ENCODE results near the gene GCSAM. TPM values are rescaled to one million over a fixed set of nuclear protein-coding genes. Genes with fewer than 3 reads are reported as not detected.

Gene GCSAM
- polyA plus RNA-seq, 1 experiment = not detected

GRCh38 chr3:112140584-112140983 lies 7.5 kb upstream of the GCSAM start:
- no peaks in the 10 kb centered on the region for H3K9me3 ChIP-seq (ENCODE audit: control insufficient read depth, insufficient read depth, low read length)
- no peak for TF ChIP-seq CTCF (IDR thresholded peaks at IDR 0.05; ENCODE audit: low read depth, low read length)
- DNase-seq (ENCODE audit: low read depth, low spot score) = no peak
- CTCF ChIA-PET = interaction anchor here (1.2 to 1.7 kb wide), 2 partner anchors 18 to 29 kb away, joined by 3 to 5 read pairs; no protein-coding TSS in a partner anchor
- no peak overlapping the region for H3K4me3 ChIP-seq (ENCODE audit: low read depth, low read length)
- POLR2A ChIA-PET = no interaction called here
- H3K27ac ChIP-seq (ENCODE audit: low read depth, low read length) = no peak overlapping the region
- H3K27me3 ChIP-seq (ENCODE audit: control insufficient read depth, insufficient read depth, low read length) = no peaks in the 10 kb centered on the region

- Histone ChIP-seq H3K9me3 (ENCODE audit: control insufficient read depth, insufficient read depth, low read length) (no peaks in the 10 kb centered on the region), H3K27me3 (ENCODE audit: control insufficient read depth, insufficient read depth, low read length) (no peaks in the 10 kb centered on the region), H3K4me3 (ENCODE audit: low read depth, low read length) (no peak overlapping the region), H3K27ac (ENCODE audit: low read depth, low read length) (no peak overlapping the region)
- TF ChIP-seq CTCF (IDR thresholded peaks at IDR 0.05; ENCODE audit: low read depth, low read length) = no peak
- ChIA-PET CTCF (interaction anchor here (0.8 to 3.6 kb wide), 9 partner anchors 8 to 395 kb away, joined by 3 to 14 read pairs (median 5); partner anchors contain the start of gene SLC9C1), POLR2A (no interaction called here)
- DNase-seq (ENCODE audit: low read depth, low spot score) = no peak
These were observed 5.3 kb upstream of the GCSAM start for GRCh38 chr3:112138219-112138969.

GRCh38 chr3:112137781-112138180 lies 4.7 kb upstream of the GCSAM start:
- Histone ChIP-seq H3K27me3 (ENCODE audit: control insufficient read depth, insufficient read depth, low read length) (no peaks in the 10 kb centered on the region), H3K9me3 (ENCODE audit: control insufficient read depth, insufficient read depth, low read length) (no peaks in the 10 kb centered on the region), H3K27ac (ENCODE audit: low read depth, low read length) (no peak overlapping the region), H3K4me3 (ENCODE audit: low read depth, low read length) (no peak overlapping the region)
- no peak for DNase-seq (ENCODE audit: low read depth, low spot score)
- no peak for TF ChIP-seq CTCF (IDR thresholded peaks at IDR 0.05; ENCODE audit: low read depth, low read length)
- CTCF ChIA-PET = interaction anchor here (1.0 to 3.6 kb wide), 11 partner anchors 8 to 395 kb away, joined by 3 to 14 read pairs (median 5); partner anchors contain the start of gene SLC9C1
- POLR2A ChIA-PET = no interaction called here

GRCh38 chr3:112136959-112137693 lies 4.1 kb upstream of the GCSAM start:
- ChIA-PET POLR2A (no interaction called here), CTCF (interaction anchor here (0.9 to 3.6 kb wide), 14 partner anchors 8 to 418 kb away, joined by 3 to 14 read pairs (median 4); partner anchors contain the start of gene SLC9C1)
- Histone ChIP-seq H3K27me3 (ENCODE audit: control insufficient read depth, insufficient read depth, low read length) (no peaks in the 10 kb centered on the region), H3K9me3 (ENCODE audit: control insufficient read depth, insufficient read depth, low read length) (no peaks in the 10 kb centered on the region), H3K4me3 (ENCODE audit: low read depth, low read length) (no peak overlapping the region), H3K27ac (ENCODE audit: low read depth, low read length) (no peak overlapping the region)
- DNase-seq (ENCODE audit: low read depth, low spot score) = no peak
- TF ChIP-seq CTCF (IDR thresholded peaks at IDR 0.05; ENCODE audit: low read depth, low read length) = peak; percentile 71

GRCh38 chr3:112136046-112136445 lies 3.0 kb upstream of the GCSAM start:
- Histone ChIP-seq H3K27ac (ENCODE audit: low read depth, low read length) (no peak overlapping the region), H3K9me3 (ENCODE audit: control insufficient read depth, insufficient read depth, low read length) (no peaks in the 10 kb centered on the region), H3K4me3 (ENCODE audit: low read depth, low read length) (no peak overlapping the region), H3K27me3 (ENCODE audit: control insufficient read depth, insufficient read depth, low read length) (no peaks in the 10 kb centered on the region)
- POLR2A ChIA-PET = no interaction called here
- DNase-seq (ENCODE audit: low read depth, low spot score) = no peak
- CTCF ChIA-PET = interaction anchor here (0.6 to 3.6 kb wide), 9 partner anchors 8 to 419 kb away, joined by 3 to 14 read pairs (median 4); no protein-coding TSS in a partner anchor
- TF ChIP-seq CTCF (IDR thresholded peaks at IDR 0.05; ENCODE audit: low read depth, low read length) = no peak
